Raji (cell line): ENCODE measurements around the gene CKMT1A.
"Not testable (repeated sequence)": the region's sequence is repeated elsewhere in the genome, so short reads cannot be mapped to it uniquely, and the experiment has no call there.

Experiments used
- POLR2A ChIP-seq: IDR thresholded peaks from 2 replicates; pipeline ENCODE4 v1.6.1; 2011; ENCODE audit warnings: low read depth, low read length, control low read depth; ENCODE audit not compliant: insufficient read depth

Gene CKMT1A

DNA sequence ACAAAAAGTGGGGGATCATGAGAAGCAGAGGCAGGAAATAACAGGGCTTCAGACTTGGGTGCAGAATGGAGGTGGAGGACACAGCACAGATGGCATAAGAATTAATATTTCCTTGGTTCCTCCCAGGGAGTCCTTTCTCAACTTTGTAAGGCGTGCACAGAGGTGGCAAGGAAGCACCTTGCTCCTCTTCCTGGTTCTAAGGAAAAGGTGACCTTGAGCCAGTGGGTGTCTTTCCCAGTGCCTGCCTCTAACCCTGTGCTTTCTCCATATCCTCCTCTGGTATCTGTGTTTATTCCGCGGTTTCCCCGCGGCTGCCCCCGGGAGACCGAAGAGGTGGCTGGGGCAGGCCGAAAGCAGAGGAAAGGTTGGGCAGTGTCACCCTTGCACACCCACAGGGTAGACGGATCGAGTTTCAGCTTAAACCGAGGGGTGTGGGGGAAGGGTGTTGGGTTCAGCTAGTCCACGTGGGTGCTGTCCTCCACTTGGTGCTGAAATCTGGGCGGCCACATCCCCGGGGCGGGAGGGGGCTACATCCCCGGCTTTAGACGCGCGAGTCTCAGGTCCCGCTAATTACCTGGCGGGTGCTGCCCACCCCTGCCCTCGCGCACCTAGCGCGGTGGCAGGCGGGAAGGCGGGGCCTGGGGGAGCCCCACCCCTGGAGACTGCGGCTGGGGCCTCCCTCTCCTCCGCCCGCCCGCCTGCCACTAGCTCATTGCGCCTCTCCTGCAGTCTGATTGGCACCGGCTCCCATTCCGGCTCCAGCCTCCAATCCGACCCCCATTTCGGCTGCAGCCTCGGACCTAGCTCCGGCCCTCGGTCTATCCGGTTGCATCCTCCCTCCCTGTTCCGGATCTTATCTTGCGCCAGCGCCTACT lies at the start of gene CKMT1A:
CKMT1A (plus strand) TSS at position 712 of the 875 bp plus-strand sequence. CDS start 192 bp downstream, outside the sequence.
- not testable (repeated sequence) for TF ChIP-seq POLR2A

DNA sequence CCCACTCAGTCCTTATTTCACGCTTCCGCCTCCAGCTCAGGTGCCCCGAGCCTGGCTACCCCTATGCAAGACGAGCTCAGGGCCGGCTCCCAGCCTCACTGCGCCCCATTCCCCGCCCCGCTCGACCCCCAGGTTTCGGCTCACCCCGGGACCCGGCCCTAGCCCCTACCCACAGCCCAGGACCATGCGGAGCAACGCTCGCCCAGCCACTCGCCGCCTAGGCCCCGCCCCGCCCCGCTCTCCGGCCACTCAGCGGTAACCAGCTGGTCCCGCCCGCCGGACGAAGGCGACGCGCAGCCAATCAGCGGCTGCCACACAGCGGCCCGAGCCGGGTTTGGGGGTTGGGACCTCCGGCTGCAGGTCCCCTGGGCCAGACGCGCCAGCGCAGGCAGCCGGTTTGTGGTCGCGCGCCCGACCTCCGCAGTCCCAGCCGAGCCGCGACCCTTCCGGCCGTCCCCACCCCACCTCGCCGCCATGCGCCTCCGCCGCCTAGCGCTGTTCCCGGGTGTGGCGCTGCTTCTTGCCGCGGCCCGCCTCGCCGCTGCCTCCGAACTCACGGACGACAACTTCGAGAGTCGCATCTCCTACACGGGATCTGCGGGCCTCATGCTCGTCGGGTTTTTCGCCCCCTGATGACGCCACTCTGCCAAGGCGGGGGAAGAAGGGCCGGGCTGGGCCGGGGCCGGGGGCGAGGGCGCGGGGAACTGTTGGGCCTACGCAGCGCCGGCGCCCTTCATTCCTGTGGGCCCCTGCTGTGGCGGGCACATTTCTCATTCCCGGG lies 44.8 kb upstream of the CKMT1A start, which contains the start of gene CATSPER2:
CATSPER2 (minus strand) TSS at position 196 of the 781 bp plus-strand sequence. CDS start 783 bp downstream, outside the sequence.
- TF ChIP-seq POLR2A: no peak

DNA sequence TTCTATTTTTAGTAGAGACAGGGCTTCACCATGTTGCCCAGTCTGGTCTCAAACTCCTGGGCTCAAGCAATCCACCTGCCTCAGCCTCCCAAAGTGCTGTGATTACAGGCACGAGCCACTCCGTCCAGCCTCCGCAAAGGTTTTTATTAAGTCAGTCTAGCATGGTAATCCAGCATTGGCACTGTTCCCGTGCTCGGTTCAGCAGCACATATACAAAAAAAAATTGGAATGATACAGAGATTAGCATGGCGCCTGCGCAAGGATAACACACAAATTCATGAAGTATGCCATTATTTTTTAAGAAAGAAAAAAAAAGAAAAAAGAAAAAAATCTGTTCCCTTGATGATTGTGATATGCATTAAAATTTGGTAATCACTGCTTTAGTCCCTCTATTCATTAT lies 8.5 kb downstream of the CKMT1A start:
- TF ChIP-seq POLR2A: no peak

DNA sequence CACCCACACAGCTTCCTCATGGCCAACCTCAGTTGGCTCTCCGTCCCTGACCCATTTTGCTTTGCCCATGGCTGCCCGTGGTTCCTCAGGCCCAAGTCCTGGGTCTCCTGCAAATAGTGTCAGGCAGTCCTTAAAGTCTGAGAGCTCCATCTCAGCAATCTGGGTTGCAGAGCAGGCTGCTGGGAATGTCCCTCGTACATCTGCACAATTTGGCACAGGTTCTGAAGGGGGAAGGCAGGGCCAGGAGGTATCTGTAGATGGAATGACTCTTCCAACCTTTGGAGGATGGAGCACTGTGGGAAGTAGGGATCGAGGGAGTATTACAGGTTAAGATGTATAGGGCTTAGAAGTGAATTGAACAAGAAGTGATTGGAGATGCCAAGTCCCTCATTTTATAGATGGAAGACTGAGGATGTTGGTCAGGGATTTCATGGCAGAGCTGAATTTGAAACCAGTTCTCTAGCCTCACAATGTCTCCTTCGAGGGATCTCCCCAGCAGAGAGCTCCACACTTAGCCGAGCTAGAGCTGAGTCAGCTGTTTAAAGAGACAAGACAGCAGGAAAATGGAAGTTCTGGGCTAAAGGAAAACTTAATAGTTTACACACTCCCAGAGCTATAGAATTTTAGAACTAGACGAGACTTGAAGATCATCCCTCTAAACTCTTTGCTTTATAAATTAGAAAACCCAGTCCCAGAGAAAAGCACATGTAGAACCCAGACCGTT lies 9.2 kb downstream of the CKMT1A start:
- TF ChIP-seq POLR2A: no peak

DNA sequence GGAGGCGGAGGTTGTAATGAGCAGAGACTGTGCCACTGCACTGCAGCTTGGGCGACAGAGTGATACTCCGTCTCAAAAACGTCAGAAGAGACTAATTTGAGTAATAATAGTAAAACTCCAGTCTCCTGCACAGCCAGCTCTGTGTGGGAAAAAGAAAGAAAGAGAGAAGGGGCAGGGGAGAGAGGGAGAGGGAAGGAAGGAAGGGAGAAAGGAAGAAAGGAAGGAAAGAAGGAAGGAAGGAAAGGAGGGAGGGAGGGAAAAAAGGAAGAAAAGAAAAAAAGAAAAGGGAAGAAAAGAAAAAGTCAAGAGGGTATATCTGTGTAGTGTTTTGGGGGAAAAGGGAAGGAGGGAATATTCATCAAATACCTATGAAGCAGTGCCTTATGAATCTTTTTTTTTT lies 29.5 kb downstream of the CKMT1A start:
- no peak for TF ChIP-seq POLR2A

DNA sequence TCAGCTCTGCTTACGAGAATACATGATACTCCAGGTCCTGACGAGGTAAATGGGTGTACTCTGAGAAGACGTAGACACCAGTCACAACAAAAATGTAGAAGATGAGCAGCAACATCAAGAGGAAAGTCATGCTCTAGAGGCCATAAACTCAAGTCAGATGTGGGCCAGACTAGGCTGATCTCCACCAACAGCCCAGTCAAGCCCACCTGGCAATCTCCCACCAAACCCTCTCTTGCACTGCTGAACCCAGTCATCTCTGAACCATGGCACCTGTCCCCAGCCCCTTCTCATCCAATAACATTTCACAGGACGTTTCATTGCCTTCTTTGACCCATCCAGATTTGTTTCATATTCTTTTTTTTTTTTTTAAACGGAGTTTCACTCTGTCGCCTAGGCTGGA lies 41.8 kb downstream of the CKMT1A start:
- no peak for TF ChIP-seq POLR2A

DNA sequence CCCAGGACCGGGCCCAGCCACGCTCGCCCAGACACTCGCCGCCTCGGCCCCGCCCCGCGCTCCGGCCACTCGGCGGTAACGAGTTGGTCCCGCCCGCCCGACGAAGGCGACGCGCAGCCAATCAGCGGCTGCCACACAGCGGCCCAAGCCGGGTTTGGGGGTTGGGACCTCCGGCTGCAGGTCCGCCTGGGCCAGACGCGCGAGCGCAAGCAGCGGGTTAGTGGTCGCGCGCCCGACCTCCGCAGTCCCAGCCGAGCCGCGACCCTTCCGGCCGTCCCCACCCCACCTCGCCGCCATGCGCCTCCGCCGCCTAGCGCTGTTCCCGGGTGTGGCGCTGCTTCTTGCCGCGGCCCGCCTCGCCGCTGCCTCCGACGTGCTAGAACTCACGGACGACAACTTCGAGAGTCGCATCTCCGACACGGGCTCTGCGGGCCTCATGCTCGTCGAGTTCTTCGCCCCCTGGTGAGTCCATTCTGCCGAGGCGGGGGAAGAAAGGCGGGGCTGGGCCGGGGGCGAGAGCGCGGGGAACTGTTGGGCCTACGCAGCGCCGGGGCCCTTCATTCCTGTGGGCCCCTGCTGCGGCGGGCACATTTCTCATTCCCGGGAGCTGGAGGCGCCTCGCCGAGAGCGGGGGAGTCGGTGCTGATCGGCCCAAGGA lies 52.7 kb downstream of the CKMT1A start, which contains the start of gene PDIA3:
PDIA3 (plus strand) TSS at position 194 of the 658 bp plus-strand sequence; CDS start at position 296, 102 bp downstream.
- peak; percentile 91 for TF ChIP-seq POLR2A

DNA sequence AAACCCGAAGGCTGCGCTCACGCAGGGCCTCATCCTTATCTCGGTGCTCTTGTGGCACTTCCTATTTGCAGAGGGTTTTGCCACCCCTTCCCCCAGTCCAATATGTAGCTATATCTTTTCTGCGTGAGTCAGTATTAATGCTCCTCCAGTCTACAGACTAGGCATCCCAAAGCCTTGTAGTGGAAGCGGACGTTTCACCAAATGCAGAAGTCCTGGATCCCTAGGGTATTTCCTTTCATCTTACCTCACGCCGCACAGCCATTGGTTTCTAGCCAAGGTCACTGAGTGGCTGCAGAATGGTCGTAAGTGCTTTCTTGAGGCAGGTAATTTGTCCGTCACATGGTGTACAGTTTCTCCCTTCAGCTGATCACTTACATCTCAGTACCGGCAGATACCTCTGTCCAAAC lies 53.2 kb downstream of the CKMT1A start:
- 0 out of 2 replicates have a peak, but pooled peaks have one; percentile 26 for TF ChIP-seq POLR2A

DNA sequence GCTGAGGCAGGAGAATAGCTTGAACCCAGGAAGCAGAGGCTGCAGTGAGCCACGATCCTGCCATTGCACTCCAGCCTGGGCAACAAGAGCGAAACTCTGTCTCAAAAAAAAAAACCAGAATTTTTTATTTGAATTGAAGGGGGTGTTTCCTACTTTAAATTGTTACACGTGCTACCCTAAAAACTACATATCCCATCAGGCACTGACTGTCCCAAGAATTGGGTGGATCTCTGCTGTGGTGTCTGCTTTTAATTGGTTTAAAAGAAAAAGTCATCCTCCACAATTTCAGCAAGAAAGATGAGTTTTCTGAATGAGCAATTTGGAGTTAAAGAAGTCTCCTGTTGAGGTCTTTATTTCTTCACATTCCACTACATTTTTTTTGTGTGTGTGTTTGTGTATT lies 54.7 kb downstream of the CKMT1A start:
- no peak for TF ChIP-seq POLR2A
